ENCODE measurements around the gene BIRC3. TPM values are rescaled to one million over a fixed set of nuclear protein-coding genes. Genes with fewer than 3 reads are reported as not detected.

BIRC3 gene
- total and polyA plus RNA-seq, 12 donors = 1.1 to 16.5 (median 5.4) TPM

DNA sequence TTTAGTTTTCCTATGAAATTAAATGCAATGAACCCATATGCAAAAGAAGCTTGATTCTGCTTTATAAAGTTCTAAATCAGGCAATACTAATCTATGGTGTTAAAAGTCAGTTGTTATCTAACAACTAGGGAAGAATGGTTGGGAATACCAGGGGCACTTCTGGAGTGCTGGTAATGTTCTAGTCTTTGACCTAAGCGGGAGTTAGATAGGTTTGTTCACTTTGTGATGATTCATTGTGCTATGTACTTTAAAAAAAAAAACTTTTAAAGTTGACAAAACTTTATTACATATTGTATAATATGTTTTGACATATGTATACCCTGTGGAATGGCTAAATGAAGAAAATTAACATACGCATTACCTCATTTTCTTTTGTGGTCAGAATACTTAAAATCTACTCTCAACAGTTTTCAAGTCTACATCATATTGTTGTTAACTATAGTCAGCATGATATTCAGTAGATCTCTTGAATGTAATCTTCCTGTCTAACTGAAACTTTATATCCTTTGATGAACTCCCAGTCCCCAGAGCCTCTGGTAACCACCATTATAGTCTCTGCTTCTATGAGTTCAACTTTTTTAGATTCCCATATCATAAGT, 69.0 kb downstream of the BIRC3 start:
- intact Hi-C loops (cut with DNase I) = loop anchor here in 1 of 10 donors (10.0 kb wide), 1 partner anchor 69 kb away; the partner anchor contains the start of gene TMEM123
- Histone ChIP-seq H3K27ac (no peak overlapping the region), H3K27me3 (no peaks in the 10 kb centered on the region), H3K4me1 (peaks cover 0 to 38% (median 16%) of the 10 kb centered on the region in 9 donors), H3K9me3 (no peaks in the 10 kb centered on the region), H3K4me3 (no peak overlapping the region), H3K36me3 (peaks cover 0 to 77% (median 6%) of the 10 kb centered on the region in 9 donors)
- no peak for DNase-seq
- no peak for ATAC-seq
- WGBS, 2 donors = 95 to 97% methylated on average over 2 of the region's 2 CpGs
- TF ChIP-seq, protein P1, sequence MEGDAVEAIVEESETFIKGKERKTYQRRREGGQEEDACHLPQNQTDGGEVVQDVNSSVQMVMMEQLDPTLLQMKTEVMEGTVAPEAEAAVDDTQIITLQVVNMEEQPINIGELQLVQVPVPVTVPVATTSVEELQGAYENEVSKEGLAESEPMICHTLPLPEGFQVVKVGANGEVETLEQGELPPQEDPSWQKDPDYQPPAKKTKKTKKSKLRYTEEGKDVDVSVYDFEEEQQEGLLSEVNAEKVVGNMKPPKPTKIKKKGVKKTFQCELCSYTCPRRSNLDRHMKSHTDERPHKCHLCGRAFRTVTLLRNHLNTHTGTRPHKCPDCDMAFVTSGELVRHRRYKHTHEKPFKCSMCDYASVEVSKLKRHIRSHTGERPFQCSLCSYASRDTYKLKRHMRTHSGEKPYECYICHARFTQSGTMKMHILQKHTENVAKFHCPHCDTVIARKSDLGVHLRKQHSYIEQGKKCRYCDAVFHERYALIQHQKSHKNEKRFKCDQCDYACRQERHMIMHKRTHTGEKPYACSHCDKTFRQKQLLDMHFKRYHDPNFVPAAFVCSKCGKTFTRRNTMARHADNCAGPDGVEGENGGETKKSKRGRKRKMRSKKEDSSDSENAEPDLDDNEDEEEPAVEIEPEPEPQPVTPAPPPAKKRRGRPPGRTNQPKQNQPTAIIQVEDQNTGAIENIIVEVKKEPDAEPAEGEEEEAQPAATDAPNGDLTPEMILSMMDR (IDR thresholded peaks at IDR 0.05) = no peak

- no peaks in the 10 kb centered on the region for H3K27me3 ChIP-seq
- DNase-seq (no peak), ATAC-seq (no peak)
- no peak overlapping the region for H3K4me3 ChIP-seq
- no peak overlapping the region for H3K27ac ChIP-seq
- 93 to 95% methylated on average over 8 of the region's 8 CpGs for WGBS, 2 donors
- TF ChIP-seq, protein P1 (IDR thresholded peaks at IDR 0.05) = no peak
- H3K4me1 ChIP-seq = peaks cover 0 to 38% (median 16%) of the 10 kb centered on the region in 9 donors
- peaks cover 0 to 78% (median 10%) of the 10 kb centered on the region in 9 donors for H3K36me3 ChIP-seq
- H3K9me3 ChIP-seq = no peaks in the 10 kb centered on the region
- intact Hi-C loops (cut with DNase I) = loop anchor here in 1 of 10 donors (10.0 kb wide), 1 partner anchor 68 kb away; the partner anchor contains the start of gene TMEM123
Observed at GRCh38 chr11:102387043-102387781, 69.9 kb downstream of the BIRC3 start.

Other genes starting within 250 kb of the BIRC3 start
- gene YAP1, start 207.0 kb upstream of the BIRC3 start, total RNA-seq = 10 to 100 TPM; 56.5 to 91.3 (median 68.7) TPM
- gene YAP1, start 207.0 kb upstream of the BIRC3 start, polyA plus RNA-seq = 10 to 100 TPM; 15.7 to 19.8 TPM
- 10 to 100 TPM; 25.4 to 39.7 (median 28.6) TPM for gene BIRC2, start 29.7 kb downstream of the BIRC3 start, total RNA-seq
- gene BIRC2, start 29.7 kb downstream of the BIRC3 start, polyA plus RNA-seq = 10 to 100 TPM; 20.2 to 26.6 TPM
- 10 to 100 TPM; 67.5 to 98.7 (median 78.3) TPM for gene TMEM123, start 135.3 kb downstream of the BIRC3 start, total RNA-seq
- 10 to 100 TPM; 18.7 to 25.3 TPM for gene TMEM123, start 135.3 kb downstream of the BIRC3 start, polyA plus RNA-seq
- 1 to 10 TPM in 1 of 10 donors, not detected in 9; 3.4 TPM for gene MMP7, start 213.3 kb downstream of the BIRC3 start, total RNA-seq
- under 1 TPM in 1 of 2 donors, not detected in 1; 0.10 TPM for gene MMP7, start 213.3 kb downstream of the BIRC3 start, polyA plus RNA-seq